ENCODE results near the gene KLHL2.

The KLHL2 gene

DNA sequence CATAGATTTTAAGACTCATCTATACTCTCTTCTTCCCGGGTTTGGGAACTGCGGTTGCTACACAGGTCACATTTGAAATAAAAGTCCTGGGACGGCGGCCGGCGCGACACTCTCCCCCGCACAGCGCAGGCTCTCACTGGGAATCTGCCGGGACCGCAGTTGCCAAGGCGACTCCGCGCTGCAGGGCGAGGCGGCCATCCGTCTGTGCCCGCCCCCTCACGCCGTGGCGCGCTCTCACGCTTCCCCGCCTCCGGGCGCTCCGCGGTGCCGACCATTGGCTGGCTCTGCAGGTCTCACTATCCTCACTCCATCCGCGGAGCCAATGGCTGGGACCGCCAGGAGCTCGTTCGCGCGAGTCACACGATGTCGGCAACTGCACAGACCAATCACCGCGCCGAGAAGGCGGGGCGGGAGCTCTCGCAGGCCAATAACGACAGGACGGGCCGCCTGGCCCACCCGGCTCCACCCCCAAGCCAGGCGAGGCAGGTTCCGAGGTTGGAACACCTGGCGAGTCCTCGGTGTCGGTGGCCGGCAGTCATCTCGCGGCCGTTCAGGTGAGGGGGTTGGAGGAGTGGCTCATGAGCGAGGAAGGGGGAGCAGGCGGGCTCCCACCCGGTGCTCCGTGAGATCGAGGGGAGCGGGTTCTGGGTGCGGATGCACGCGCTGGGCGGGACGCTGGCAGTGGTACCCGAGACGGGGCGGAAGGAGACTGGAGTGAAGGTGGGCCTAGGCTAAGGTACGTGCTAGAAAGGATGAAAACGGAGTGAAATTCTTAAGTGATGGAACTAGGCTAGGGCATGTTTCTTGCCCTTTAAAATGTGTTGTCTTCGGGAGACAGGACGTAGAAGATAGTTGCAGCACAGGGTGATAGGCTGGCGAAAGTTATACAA lies 120.1 kb downstream of the KLHL2 start, which contains the start of gene MSMO1:
TSS of gene MSMO1 (plus strand) at position 459 of the 890 bp plus-strand sequence. CDS start 5,702 bp downstream, outside the sequence.
- in situ Hi-C loops (cut with HindIII; ENCODE audit: low sequenced_read_pairs): no loop called here

DNA sequence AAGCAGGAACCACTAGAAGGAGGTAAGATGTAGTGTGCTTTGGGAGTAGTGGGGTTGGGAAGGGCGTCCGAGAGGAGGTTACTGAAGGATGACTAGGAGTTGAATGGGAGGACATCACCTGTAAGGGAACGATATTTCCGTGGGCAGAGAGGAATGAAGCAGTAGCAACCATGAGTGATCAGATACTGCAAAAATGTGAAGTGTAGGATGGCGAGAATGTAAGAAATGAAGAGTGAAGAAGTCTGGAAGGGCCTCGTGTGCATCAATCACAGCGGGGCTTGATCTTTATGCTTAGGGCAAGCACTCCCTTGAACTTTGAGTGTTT lies 120.7 kb downstream of the KLHL2 start:
- in situ Hi-C loops (cut with HindIII; ENCODE audit: low sequenced_read_pairs): no loop called here

DNA sequence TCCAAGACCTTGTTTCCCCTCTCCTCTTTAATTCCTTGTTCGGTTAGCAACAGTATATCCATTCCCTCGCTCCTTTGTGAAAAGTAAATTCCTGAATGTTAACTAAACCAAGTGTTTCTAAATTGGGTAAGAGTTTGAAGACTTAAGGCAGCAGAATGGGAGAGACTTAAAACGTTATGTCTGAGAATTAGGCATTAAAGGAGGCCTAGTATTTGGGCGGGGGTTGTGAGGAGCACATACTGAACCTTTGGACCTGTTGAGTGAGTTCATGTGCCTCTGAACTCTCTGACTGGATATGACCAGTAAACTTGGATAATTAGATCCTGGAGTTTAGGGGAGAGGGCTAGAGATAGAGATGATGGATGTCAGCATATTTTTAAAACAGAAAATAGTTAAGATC lies 121.3 kb downstream of the KLHL2 start:
- in situ Hi-C loops (cut with HindIII; ENCODE audit: low sequenced_read_pairs): no loop called here

DNA sequence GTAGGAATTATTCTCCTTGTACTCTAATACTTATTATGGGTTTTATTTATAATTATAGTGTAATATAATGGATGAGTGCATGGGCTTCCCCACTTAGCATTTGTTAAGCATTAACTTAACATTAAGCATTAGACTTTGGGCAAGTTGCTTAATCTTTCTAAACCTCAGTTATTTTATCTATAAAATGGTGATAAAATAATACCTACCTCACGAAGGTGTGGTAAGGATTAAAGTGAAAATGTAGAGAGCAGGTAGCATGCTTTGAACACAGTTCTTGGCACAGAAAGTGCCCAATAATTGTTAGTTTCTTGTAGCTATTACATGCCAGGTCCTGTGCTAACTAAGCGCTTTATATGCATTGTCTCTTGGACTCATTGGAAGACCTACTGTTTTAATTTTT lies 122.7 kb downstream of the KLHL2 start:
- in situ Hi-C loops (cut with HindIII; ENCODE audit: low sequenced_read_pairs): no loop called here

DNA sequence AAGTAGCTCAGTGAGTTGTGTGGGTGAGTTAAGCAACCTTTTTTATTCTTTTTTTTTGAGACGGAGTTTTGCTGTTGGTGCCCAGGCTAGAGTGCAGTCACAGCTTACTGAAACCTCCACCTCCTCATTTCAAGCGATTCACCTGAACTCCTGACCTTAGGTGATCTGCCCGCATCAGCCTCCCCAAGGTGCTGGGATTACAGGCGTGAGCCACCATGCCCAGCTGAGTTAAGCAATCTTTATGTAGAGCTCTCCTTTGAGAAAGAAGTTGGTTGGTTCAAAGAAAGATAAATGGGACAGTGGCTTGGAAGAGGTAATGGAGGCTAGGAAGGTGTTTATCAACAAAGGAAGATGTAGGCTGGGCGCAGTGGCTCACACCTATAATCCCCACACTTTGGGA lies 123.3 kb downstream of the KLHL2 start:
- in situ Hi-C loops (cut with HindIII; ENCODE audit: low sequenced_read_pairs): no loop called here

DNA sequence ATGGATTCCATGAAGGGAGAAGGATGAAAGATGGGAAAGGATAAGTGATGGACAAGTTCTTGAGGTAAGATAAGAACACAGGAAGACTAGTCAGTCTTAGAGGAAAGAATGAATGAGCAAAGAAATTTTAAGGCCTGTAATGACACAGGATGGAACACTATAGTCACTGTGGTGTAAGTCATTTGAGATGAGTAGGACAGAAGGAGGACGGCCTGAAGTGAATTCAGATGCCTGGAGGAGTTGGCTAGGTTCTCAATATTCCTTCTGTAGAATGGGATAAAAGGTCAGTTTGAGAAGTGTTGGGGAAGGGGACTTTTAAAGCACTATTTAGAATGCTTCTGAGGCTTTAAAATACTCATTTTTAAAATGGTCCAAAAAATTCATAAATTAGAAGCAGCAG lies 124.0 kb downstream of the KLHL2 start:
- in situ Hi-C loops (cut with HindIII; ENCODE audit: low sequenced_read_pairs): no loop called here

DNA sequence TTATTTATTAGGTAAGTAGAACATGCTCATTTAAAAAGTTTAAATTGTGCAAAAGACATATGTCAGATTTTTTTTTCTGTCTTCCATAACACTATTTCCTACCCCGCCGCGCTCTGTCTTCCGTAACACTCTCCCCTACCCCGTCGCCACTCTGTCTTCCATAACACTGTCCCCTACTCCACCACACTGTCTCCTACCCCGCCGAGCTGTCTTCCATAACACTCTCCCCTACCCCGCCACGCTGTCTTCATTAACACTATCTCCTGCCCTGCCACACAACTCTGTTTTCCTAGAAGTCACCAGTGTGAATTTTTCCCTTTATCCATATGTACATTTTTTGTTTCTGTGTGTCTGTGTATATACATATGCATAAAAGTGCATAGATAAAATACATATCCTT lies 124.5 kb downstream of the KLHL2 start:
- in situ Hi-C loops (cut with HindIII; ENCODE audit: low sequenced_read_pairs): no loop called here

DNA sequence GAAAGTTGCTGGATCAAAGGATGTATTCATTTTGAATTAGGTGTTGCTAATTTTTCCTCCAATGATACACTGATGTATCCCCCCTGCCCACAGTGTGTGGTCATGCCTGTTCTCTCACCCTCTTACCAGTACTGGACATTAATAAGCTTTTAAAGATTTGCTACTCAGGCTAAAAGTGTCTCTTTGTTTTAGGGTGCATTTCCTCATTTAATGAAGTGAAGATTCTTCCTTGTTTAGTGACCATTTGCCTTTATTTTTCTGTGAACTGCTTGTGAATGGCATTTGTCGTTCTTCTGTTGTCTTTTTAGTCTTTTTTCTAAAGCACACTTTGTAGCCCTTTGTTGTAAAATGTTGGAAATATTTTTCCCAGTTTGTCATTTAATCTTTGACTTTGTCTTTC lies 125.1 kb downstream of the KLHL2 start:
- in situ Hi-C loops (cut with HindIII; ENCODE audit: low sequenced_read_pairs): no loop called here

DNA sequence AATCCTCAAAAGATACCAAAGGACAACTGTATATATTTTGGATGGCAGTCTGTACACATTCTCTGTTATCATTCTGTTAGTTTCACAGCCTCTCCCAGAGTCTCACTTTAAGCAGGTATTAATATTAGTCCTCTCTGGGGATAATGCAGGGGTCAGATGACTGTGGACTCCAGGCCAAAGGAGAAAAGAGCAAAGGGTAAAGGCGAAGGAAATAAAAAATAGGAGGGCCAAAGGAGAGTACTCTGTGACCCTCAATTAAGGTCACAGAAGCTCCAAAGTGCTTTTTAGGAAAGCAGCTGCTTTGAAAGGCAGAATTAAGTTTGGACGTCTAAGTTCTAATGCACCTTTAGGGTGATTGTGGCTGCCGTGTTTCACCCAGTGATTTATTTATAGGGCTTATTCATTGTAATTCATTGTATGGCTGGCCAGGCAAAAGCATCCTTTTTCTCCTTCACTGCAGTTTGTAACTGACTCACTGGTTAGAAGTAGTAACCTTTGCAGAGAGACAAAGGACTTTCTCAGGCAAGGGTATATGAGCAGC lies 127.9 kb downstream of the KLHL2 start:
- in situ Hi-C loops (cut with HindIII; ENCODE audit: low sequenced_read_pairs): no loop called here

DNA sequence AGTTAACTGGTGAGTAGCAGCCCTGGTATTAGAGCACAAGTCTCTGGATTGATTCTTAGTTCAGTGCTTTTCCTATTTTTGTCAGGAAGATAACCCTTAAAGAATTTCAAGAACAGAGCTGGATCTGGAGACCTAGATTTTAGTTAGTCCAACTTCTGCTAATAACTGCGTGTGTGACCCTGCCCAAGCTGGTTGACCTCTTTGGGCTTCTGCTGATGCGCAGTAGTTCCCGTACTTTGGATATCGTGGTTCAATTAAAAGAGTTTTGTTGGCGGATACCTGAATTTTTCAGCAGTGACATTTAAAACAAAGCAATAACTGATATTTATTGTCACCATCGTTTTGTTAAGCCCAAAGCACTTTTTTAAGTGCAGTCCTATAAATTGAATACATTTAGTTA lies 129.4 kb downstream of the KLHL2 start:
- in situ Hi-C loops (cut with HindIII; ENCODE audit: low sequenced_read_pairs): no loop called here

DNA sequence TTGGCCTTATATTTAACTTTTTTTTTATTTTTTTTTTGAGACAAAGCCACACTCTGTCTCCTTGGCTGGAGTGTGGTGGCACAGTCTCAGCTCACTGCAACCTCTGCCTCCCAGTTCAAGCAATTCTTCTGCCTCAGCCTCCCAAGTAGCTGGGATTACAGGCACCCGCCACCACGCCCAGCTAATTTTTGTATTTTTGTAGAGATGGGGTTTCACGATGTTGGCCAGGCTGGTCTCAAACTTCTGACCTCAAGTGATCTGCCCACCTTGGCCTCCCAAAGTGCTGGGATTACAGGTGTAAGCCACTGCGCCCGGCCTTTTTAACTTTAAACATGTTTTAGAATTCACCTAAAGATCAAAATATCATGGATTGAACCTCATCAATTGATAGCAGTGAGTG lies 135.0 kb downstream of the KLHL2 start:
- in situ Hi-C loops (cut with HindIII; ENCODE audit: low sequenced_read_pairs): loop anchor here (5.0 to 10.0 kb wide), 2 partner anchors 122 to 210 kb away; no protein-coding TSS in a partner anchor

DNA sequence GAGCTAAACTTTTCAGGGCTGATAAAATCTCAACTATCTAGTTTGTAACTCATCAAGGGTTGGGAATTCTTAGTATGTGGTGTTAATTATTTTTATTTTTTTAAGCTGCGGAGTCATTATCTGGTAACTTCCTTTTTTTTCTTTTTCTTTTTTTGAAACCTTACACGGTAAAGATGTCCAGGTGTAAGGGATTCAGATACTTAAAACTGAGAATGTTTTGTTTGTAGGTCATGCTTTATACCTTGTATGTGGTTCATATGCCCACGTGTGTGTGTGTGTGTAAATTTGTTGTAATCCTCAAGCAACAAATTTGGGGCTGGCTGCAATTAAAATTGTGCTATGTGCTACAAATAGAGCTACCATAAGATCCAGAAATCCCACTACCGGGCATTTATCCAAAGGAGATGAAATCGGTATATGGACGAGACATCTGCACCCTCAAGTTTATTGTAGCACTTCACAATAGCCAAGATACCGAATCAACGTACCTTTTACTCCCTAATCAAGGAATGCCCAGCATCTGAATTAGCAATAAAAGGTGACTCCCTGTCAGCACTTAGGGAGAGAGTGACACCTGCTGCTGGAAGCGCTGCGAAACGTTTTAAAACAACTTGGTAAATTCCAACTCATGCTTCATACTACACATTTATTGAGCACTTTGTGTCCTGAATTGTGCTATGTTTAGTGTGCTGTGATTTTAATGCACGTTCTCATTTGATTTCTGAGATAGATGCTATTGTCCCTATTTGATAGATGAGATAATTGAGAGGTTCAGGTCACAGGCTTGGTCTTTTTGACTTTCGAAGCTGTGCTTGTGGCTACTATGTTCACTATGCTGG lies 136.2 kb downstream of the KLHL2 start:
- in situ Hi-C loops (cut with HindIII; ENCODE audit: low sequenced_read_pairs): loop anchor here (5.0 to 10.0 kb wide), 2 partner anchors 121 to 211 kb away; no protein-coding TSS in a partner anchor

DNA sequence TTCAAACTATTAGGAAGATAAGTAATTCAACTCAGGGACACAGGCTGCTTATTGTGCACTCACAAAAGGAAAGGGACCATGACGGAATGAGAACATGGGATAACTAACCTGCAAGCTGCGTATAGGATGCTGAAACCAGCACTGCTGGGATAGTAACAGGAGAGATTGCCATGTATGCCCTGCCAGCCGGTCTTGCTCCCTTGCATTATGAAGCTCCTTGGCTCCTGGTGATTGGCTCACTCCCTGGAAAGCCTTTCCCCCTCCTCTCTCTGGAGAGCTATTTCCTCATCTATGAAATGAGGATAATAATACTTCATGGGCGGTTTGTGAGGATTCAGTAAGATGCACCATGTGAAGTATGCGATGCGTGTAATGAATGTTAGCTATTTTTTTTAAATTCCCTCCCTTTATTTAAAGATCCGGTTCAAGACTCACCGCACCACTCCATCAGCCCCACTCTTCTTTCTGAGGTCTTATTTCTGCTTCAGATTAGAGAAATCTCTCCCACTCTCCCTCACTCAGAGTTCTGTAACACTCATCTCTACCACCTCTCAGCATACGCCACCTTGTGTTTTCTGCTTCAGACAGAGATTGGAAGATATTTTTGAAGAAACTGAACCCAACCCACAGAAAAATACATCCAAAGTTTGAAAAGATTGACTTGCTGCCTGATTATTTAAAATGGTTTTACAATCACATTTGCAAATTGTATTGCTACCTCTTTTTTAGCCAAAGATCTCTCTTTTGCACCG lies 138.5 kb downstream of the KLHL2 start:
- in situ Hi-C loops (cut with HindIII; ENCODE audit: low sequenced_read_pairs): loop anchor here (10.0 kb wide), 1 partner anchor 119 kb away; no protein-coding TSS in a partner anchor

DNA sequence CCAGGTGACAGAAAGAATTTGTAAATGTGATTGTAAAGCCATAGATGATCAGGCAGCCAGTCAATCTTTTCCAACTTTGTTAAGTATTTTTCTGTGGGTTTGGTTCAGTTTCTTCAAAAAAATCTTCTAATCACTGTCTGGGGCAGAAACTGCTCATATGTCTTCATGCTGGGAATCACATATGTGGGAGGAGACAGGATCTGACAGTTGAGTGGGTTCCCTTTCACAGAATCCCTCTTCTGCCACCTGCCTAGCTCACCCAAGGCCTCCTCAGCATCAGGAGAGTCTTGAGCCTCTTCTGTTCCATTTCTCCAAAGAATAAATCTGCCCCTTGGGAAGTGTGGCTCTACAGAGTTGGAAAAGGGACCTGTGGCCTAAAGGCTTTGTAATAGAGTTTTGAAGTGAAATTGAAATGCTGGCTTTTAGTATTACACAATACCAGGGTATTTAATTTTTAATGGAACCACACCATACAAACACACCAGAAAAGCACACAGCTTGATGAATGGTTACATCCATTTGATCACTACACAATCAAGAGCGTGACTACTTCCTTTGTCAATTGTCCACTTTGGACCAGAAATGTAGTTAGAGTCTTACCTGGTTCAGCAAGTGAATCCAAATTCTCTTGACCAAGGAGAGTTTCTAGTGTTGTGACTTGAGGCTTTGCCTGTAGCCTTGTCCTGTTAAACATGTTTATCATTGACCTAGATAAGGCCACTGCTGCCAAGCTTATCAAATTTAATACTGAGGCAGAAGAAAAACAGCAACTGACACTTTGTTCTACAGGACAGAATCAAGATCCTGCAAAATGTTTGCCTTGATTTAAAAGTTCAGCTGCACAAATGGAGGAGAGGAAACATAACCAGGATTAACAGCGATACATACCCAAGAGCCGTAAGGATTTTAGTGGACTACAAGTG lies 140.5 kb downstream of the KLHL2 start:
- in situ Hi-C loops (cut with HindIII; ENCODE audit: low sequenced_read_pairs): loop anchor here (10.0 kb wide), 1 partner anchor 117 kb away; no protein-coding TSS in a partner anchor

DNA sequence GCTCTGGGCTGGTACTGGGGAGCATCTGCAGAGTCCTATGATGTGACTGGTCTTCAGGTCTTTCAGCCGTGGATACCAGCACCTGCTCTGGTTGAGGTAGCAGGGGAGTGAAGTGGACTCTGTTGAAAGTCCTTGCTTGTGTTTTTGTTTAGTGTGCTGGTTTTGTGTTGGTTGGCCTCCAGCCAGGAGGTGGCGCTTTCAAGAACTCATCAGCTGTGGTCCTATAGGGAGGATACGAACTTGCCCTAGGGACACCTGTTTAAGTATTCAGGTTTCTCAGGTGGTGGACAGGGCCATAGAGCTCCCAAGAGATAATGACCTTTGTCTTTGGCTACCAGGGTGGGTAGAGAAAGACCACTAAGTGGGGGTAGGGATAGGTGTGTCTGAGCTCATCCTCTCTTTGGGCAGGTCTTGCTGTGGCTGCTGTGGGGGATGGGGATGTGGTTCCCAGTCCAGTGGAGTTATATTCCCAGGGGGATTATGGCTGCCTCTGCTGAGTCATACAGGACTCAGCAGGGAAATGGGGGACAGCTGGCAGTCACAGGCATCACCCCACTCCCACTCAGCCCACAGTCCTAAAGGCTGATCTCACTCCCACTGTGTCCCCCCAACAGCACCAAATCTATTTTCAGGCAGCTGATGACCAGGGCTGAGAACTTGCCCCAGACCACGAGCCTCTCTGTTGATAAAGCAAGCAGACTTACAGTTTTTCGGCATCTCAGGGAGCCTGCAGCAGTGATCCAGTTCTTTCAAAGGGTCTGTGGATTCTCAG lies 144.2 kb downstream of the KLHL2 start:
- in situ Hi-C loops (cut with HindIII; ENCODE audit: low sequenced_read_pairs): no loop called here

DNA sequence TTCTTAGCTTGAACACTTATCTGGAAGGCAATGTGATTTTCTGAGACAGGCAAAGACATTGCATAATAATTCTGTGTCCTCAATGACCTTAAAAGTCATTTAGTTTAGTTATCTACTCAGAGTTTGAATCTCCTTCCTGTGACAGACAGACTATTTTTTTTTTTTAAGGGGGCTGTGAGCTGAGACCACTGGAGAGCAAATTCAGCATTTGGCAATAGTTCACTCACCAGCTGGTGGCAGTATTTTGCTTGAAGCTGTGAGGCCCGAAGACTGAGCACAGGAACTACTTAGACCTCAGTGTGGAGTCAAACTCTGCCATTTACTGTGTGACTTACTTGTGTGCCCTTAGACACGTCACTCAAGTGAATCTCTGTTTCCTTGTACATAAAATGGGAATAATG lies 148.5 kb downstream of the KLHL2 start:
- in situ Hi-C loops (cut with HindIII; ENCODE audit: low sequenced_read_pairs): no loop called here

DNA sequence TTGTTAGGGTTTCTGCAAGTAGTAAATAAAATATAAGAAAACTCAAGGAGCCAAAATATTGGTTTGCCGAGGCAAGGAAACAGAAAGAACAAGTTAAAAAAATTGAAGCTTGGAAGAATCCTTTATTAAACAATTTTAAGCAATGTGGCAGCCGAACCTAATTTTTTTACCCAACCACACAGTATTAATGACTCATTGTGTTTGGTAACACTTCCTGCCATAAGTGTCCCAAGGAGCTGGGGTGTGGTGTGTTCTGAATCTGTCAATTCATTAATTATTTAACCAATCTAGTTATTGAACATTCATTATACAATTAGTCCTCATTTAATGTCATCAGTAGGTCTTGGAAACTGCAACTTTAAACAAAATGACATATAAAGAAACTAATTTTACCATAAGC lies 152.1 kb downstream of the KLHL2 start:
- in situ Hi-C loops (cut with HindIII; ENCODE audit: low sequenced_read_pairs): no loop called here

DNA sequence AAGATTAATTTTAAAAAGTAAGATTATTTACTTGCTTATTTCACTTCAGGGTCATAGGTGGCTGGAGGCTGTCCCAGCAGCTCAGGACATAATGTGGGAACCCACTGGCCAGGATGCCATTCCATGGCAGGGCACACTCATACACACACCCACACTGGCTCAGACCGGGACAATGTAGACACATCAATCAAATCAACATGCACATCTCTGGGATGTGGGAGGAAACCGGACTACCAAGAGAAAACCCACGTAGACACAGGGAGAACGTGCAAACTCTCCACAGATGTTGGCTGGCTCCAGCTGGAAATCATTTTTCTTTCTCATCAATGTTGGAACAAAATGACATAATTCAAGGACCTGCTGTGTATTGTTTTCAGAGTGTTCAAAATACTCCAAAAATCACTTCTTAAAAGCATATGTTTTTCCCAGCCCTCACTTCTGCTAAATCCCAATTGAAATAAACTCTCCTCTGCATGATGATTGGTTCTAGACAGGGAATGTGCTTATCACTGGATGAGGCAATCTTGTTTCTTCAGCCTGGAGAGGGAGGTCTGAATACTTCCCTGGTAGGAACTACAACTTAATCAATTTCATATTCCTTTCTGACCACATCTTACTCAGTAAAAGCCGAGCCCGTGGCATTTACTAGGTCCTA lies 152.8 kb downstream of the KLHL2 start:
- in situ Hi-C loops (cut with HindIII; ENCODE audit: low sequenced_read_pairs): no loop called here
